Stimulated activated CD8-positive, alpha-beta memory T cell treated with anti-CD3 and anti-CD28 coated beads, Interleukin-7, amount 100 ng/mL, for 48 hours (primary cell): ENCODE data around the gene NUAK2.

Experiments
- DNase-seq, 2 donors: peaks; one replicate each; pipeline ENCODE4 v3.0.0-alpha.2; 2020; ENCODE audit warnings: low read depth in 1 of 2; ENCODE audit errors: extremely low read depth in 1 of 2

Gene NUAK2

GRCh38 chr1:205275916-205276688 lies 45.4 kb downstream of the NUAK2 start:
- no peak for DNase-seq

GRCh38 chr1:205275133-205275532 lies 46.4 kb downstream of the NUAK2 start:
- DNase-seq, result no peak

- no peak for DNase-seq
Measured at GRCh38 chr1:205274041-205274691, 47.4 kb downstream of the NUAK2 start.

- DNase-seq, result peak; percentile 56 to 57
Measured at GRCh38 chr1:205273551-205273982, 48.0 kb downstream of the NUAK2 start.

GRCh38 chr1:205272536-205272935 lies 49.0 kb downstream of the NUAK2 start:
- DNase-seq, result no peak

GRCh38 chr1:205271745-205272144 lies 49.8 kb downstream of the NUAK2 start:
- no peak for DNase-seq

GRCh38 chr1:205271277-205271676 lies 50.3 kb downstream of the NUAK2 start:
- DNase-seq, result no peak

- no peak for DNase-seq
Measured at GRCh38 chr1:205270764-205271163, 50.8 kb downstream of the NUAK2 start.

GRCh38 chr1:205270271-205270670 lies 51.3 kb downstream of the NUAK2 start:
- DNase-seq, result no peak

GRCh38 chr1:205269711-205270110 lies 51.8 kb downstream of the NUAK2 start:
- no peak for DNase-seq

- DNase-seq, result no peak
Measured at GRCh38 chr1:205268846-205269680, 52.5 kb downstream of the NUAK2 start.

GRCh38 chr1:205267306-205267902 lies 54.1 kb downstream of the NUAK2 start:
- DNase-seq, result no peak

- no peak for DNase-seq
Measured at GRCh38 chr1:205266611-205267305, 54.8 kb downstream of the NUAK2 start.

- DNase-seq, result no peak
Measured at GRCh38 chr1:205263580-205264190, 57.9 kb downstream of the NUAK2 start.

GRCh38 chr1:205262731-205263171 lies 58.8 kb downstream of the NUAK2 start:
- DNase-seq, result no peak

GRCh38 chr1:205261946-205262691 lies 59.4 kb downstream of the NUAK2 start:
- DNase-seq, result no peak

- no peak for DNase-seq
Measured at GRCh38 chr1:205260948-205261732, 60.4 kb downstream of the NUAK2 start.

GRCh38 chr1:205259998-205260397 lies 61.5 kb downstream of the NUAK2 start:
- DNase-seq, result no peak
